NCI-H524 treated with DMSO at 0.1 percent for 48 hours (cell line): Measurements from ENCODE around the gene HLTF.
A peak's percentile ranks its signal among the peaks of the same experiment; 100 is the strongest.
"Not testable (repeated sequence)": the region's sequence is repeated elsewhere in the genome, so short reads cannot be mapped to it uniquely, and the experiment has no call there.

ENCODE experiments used
- DNase-seq: peaks from one replicate; lab custom pipeline; 2025; lab: John Stamatoyannopoulos, UW

The HLTF gene, protein sequence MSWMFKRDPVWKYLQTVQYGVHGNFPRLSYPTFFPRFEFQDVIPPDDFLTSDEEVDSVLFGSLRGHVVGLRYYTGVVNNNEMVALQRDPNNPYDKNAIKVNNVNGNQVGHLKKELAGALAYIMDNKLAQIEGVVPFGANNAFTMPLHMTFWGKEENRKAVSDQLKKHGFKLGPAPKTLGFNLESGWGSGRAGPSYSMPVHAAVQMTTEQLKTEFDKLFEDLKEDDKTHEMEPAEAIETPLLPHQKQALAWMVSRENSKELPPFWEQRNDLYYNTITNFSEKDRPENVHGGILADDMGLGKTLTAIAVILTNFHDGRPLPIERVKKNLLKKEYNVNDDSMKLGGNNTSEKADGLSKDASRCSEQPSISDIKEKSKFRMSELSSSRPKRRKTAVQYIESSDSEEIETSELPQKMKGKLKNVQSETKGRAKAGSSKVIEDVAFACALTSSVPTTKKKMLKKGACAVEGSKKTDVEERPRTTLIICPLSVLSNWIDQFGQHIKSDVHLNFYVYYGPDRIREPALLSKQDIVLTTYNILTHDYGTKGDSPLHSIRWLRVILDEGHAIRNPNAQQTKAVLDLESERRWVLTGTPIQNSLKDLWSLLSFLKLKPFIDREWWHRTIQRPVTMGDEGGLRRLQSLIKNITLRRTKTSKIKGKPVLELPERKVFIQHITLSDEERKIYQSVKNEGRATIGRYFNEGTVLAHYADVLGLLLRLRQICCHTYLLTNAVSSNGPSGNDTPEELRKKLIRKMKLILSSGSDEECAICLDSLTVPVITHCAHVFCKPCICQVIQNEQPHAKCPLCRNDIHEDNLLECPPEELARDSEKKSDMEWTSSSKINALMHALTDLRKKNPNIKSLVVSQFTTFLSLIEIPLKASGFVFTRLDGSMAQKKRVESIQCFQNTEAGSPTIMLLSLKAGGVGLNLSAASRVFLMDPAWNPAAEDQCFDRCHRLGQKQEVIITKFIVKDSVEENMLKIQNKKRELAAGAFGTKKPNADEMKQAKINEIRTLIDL

GRCh38 chr3:149086232-149086988 is at the start of gene HLTF:
Gene HLTF, minus strand, starts transcription at chr3:149086533. Its CDS starts 197 bp downstream, at chr3:149086336.
- peak; percentile 85 for DNase-seq

GRCh38 chr3:149134575-149134974 is 48.2 kb upstream of the HLTF start:
- no peak for DNase-seq

DNA sequence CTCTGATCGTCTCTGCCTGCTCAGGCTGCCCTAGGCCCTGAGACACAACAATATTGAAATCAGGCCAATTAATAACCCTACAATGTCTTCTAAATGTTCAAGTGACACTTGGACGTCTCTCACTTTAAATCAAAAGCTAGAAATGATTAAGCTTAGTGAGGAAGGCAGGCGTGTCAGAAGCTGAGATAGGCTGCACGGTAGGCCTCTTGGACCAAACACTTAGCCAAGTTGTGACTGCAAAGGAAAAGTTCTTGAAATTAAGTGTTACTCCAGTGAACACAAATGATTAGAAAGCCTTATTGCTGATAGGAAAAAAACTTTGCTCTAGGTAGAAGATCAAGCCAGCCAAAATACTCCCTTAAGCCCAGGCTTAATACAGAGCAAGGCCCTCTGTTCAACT is 45.3 kb upstream of the HLTF start:
- DNase-seq = no peak

- DNase-seq = peak; percentile 66
Observed at GRCh38 chr3:149129326-149130205, 43.2 kb upstream of the HLTF start, which contains the start of gene HPS3. Gene HPS3, plus strand, starts transcription at chr3:149129638. Its CDS starts 86 bp downstream, at chr3:149129724.

- DNase-seq = no peak
Observed at GRCh38 chr3:149128821-149129220, 42.5 kb upstream of the HLTF start.

GRCh38 chr3:149122721-149123578 is 36.6 kb upstream of the HLTF start:
- DNase-seq = no peak

DNA sequence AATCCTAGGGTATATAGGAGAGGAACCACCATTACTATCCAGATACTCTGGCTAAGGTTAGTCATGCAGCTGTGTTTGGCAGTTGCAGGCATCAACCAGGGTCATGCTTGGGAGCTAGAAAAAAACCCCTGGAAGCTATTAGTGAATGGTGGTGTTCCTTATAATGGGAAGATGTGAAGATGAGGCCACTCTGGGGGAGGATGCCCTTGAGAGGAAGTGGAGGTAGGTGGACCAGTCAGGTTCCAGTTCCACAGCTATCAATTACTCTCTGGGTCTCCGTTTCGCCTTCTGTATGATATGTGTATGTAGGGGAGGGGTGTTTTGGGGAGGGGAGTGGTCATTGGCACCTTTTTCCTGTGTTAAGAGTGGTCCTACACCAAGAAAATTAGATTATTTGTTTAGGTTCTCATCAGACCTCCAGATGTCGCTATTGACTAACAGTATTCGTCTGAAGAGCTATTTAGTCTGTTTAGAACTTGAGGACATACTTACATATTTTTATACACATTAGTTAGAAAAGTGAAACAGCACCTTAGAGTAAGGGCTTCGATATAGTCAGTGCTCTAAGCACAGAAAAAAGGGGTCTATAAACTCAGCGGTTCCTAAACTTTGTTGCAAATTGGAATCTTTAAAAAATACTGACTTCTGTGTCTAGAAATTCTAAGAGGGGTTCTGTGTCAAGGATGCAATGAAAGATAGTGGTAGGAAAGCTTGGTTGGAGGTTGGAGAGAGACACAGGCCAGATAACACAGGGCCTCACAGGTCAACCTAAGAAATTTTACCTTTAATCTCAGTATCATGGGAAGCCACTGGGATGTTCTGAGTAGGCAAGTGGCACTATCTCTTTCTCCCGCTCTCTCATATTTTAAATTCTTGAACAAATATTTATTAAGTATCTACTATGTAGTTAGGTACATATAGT is 34.0 kb upstream of the HLTF start:
- DNase-seq = no peak

DNA sequence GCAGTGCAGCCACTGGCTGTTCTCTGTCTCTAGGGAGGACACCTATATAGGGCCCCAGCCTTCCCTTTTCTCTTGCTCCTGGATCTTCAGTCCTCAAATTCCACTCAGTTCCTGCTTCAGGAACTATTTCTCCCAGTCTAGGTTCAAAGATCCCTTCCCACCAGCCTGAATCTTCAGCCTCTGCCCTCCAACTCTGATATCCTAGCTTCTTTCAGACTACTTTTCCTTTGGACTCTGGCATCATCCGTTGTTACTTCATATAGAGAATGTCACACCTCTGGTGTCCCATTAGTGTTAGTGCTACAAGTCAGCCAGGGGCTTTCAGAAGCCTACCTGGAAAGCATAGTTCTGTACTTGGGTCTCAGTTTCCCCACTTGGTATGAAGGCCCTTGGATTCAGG is 33.1 kb upstream of the HLTF start:
- DNase-seq = no peak

DNA sequence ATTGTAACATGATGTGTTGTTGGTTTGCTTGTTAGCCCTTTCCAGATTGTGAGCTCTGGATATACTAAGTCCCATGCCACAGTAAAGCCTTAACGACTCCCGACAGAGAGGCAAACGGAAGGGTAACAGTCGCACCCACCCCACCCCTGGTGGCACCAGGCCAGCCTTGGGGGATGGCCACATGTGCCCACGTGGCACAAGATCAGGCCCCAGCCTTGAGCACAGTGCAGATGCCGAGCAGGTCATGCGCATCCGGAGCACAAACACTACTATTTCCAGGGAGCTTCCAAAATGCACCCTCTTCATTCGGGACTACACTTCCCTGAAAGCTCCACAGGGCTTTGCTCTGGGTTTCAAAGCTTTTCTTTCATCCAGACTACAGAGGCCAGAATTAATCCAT is 32.4 kb upstream of the HLTF start:
- no peak for DNase-seq

DNA sequence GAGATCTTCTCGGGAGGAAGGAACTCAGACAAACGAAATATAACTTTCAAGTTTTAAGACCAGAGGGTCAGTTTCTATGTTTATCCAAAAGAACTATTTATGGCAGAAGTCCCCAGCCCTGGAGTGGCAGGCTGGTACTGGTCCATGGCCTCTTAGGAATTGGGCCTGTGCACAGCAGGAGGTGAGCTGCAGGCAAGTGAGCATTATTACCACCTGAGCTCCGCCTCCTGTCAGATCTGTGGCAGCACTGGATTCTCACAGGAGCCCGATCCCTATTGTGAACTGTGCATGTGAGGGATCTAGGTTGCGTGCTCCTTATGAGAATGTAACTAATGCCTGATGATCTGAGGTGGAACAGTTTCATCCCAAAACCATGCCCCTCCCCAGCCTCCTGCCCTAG is 28.8 kb upstream of the HLTF start:
- no peak for DNase-seq

DNA sequence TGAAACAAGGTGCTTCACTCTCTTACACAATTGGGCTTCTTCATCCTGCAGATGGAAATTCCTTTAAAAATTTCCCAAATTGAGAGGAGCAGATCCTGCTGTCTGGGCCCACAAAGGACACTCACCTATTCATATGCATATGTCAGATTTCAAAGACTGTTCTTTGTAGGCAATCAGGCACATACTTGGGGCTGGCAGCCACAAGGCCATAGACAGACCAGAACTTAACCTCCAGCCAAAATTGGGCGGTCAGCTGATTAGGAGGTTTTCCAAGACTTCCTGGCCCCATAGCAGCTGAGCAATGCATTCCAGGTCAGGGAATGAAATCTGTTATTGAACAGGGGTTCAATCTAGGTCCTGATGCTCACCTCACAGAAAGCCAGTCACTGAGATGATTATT is 28.1 kb upstream of the HLTF start:
- no peak for DNase-seq

- DNase-seq = no peak
Observed at GRCh38 chr3:149104484-149104883, 18.2 kb upstream of the HLTF start.

- DNase-seq = no peak
Observed at GRCh38 chr3:149101641-149102040, 15.3 kb upstream of the HLTF start.

GRCh38 chr3:149101154-149101553 is 14.8 kb upstream of the HLTF start:
- DNase-seq = no peak

DNA sequence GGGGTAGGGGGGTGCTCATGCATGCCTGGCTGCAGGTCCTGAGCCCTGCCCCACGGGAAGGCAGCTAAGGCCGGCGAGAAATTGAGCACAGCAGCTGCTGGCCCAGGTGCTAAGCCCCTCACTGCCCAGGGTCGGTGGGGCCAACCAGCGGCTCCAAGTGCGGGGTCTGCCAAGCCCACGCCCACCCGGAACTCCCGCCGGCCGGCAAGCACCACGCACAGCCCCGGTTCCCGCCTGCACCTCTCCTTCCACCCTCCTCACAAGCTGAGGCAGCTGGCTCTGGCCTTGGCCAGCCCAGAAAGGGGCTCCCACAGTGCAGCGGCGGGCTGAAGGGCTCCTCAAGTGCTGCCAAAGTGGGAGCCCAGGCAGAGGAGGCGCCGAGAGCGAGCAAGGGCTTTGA is 11.7 kb upstream of the HLTF start:
- not testable (repeated sequence) for DNase-seq

GRCh38 chr3:149095487-149095886 is 9.2 kb upstream of the HLTF start:
- DNase-seq = no peak

DNA sequence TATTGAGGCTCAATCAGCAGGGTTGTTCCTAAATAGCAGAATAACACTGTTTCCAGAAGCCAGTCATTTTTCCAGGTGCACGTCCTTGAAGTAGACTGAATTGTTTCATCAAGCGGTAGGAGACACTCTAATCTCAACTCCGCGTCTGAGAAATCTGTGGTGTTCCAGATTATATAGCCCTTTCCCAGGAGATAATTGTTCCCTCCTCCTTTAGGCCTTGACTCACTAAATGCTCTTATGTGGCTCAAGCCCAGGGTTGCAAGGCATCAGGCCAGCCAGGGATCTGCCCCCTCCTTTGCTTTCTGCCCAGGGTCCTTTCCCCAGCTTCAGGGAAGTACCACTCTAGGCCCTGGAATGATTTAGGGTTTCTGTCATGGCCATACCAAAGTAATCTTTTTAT is 5.7 kb upstream of the HLTF start:
- no peak for DNase-seq

- DNase-seq = no peak
Observed at GRCh38 chr3:149090907-149091306, 4.6 kb upstream of the HLTF start.

GRCh38 chr3:149090461-149090860 is 4.1 kb upstream of the HLTF start:
- DNase-seq = no peak
